Endodermal cell (in vitro differentiated cells): ENCODE results near the gene SPATA2. TPM values are rescaled to one million over a fixed set of nuclear protein-coding genes. Genes with fewer than 3 reads are reported as not detected.

Experiments
- DNase-seq: peaks from one replicate; pipeline ENCODE4 v3.0.0-alpha.2; 2017
- H3K27ac ChIP-seq: 2 replicates; pipeline ENCODE4 v1.5.1; 2013; ENCODE audit warnings: mild to moderate bottlenecking, low read depth, low read length, moderate library complexity
- H3K27me3 ChIP-seq: 2 replicates; pipeline ENCODE4 v1.6.1; 2013; ENCODE audit warnings: mild to moderate bottlenecking, low read length, moderate library complexity; ENCODE audit not compliant: insufficient read depth, control insufficient read depth, poor library complexity, severe bottlenecking
- H3K36me3 ChIP-seq: 2 replicates; pipeline ENCODE4 v1.7.0; 2013; ENCODE audit warnings: mild to moderate bottlenecking, low read length, moderate library complexity; ENCODE audit not compliant: control insufficient read depth, insufficient read depth
- H3K4me1 ChIP-seq: one replicate; pipeline ENCODE4 v1.7.0; 2013; ENCODE audit warnings: low read length; ENCODE audit not compliant: control insufficient read depth, insufficient read depth
- H3K4me3 ChIP-seq: 2 replicates; pipeline ENCODE4 v1.5.1; 2013; ENCODE audit warnings: mild to moderate bottlenecking, low read length, moderate library complexity
- H3K9ac ChIP-seq: 2 replicates; pipeline ENCODE4 v1.6.1; 2013; ENCODE audit warnings: mild to moderate bottlenecking, low read length, moderate library complexity; ENCODE audit not compliant: poor library complexity, severe bottlenecking; ENCODE audit errors: extremely low read depth
- H3K9me3 ChIP-seq: 2 replicates; pipeline ENCODE4 v1.6.1; 2013; ENCODE audit warnings: mild to moderate bottlenecking, low read length, moderate library complexity; ENCODE audit not compliant: control insufficient read depth
- H3K27ac Mint-ChIP-seq: 2 replicates; pipeline ENCODE4 v1.8.0; 2020; ENCODE audit warnings: mixed read lengths
- H3K27me3 Mint-ChIP-seq: 2 replicates; pipeline ENCODE4 v1.8.0; 2021; ENCODE audit warnings: mild to moderate bottlenecking, mixed read lengths; ENCODE audit not compliant: insufficient read depth
- H3K36me3 Mint-ChIP-seq: 2 replicates; pipeline ENCODE4 v1.8.0; 2020; ENCODE audit warnings: low read depth, mixed read lengths
- H3K4me1 Mint-ChIP-seq: 2 replicates; pipeline ENCODE4 v1.8.0; 2020; ENCODE audit warnings: mixed read lengths
- H3K4me3 Mint-ChIP-seq: 2 replicates; pipeline ENCODE4 v1.8.0; 2020; ENCODE audit warnings: mild to moderate bottlenecking, moderate library complexity, mixed read lengths
- H3K9me3 Mint-ChIP-seq: 2 replicates; pipeline ENCODE4 v1.8.0; 2020; ENCODE audit warnings: mild to moderate bottlenecking, mixed read lengths
- WGBS, 2 experiments: methylation state at CpG; one replicate each; pipeline versions ENCODE4 v1.1.5 to v1.1.7; 2013; ENCODE audit warnings: missing lambda C conversion rate in 2 of 2, mixed read lengths in 1 of 2; ENCODE audit not compliant: insufficient coverage in 1 of 2, insufficient read length in 1 of 2; 5-methylcytosine and 5-hydroxymethylcytosine counted together
- long read RNA-seq, 4 experiments: library from polyadenylated mRNA in 2 of 4; library from RNA in 1 of 4; library from capped mRNA in 1 of 4; stranded (forward) in 3 of 4; unstranded in 1 of 4; transcript quantifications; one replicate each; pipeline ENCODE4 v2.0.0, GENCODE V29; 2020 to 2021; ENCODE audit warnings: inconsistent platforms in 1 of 4
- polyA plus RNA-seq, 2 experiments: library from polyadenylated mRNA; stranded (reverse); fragments of 50-300 nt; gene quantifications; one replicate each; pipeline ENCODE4 v1.2.3, GENCODE V29; 2013
- total RNA-seq, 2 donors: library from RNA; stranded (reverse); fragmentation: NEBNext Ultra II Directional in 1 of 2; extraction: Animal tissue kit (Norgen Biotek cat#: 25700) in 1 of 2; gene quantifications; 2 replicates in 1 of 2; 3 replicates in 1 of 2; pipeline ENCODE4 v1.2.1, GENCODE V29; 2021
- TF ChIP-seq, protein P1 (sequence below): fragments of 200-600 bp; sonication (generic); conservative IDR thresholded peaks from 2 replicates; pipeline ENCODE4 v1.5.0; 2021; ENCODE audit warnings: antibody characterized with exemption, mild to moderate bottlenecking

Gene SPATA2, protein sequence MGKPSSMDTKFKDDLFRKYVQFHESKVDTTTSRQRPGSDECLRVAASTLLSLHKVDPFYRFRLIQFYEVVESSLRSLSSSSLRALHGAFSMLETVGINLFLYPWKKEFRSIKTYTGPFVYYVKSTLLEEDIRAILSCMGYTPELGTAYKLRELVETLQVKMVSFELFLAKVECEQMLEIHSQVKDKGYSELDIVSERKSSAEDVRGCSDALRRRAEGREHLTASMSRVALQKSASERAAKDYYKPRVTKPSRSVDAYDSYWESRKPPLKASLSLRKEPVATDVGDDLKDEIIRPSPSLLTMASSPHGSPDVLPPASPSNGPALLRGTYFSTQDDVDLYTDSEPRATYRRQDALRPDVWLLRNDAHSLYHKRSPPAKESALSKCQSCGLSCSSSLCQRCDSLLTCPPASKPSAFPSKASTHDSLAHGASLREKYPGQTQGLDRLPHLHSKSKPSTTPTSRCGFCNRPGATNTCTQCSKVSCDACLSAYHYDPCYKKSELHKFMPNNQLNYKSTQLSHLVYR
- total RNA-seq, result 10 to 100 TPM in 1 of 2 donors, 1 to 10 TPM in 1; 8.6 to 10.4 TPM
- 10.2 TPM for polyA plus RNA-seq (2013, experiment 1 of 2)
- 8.3 TPM for polyA plus RNA-seq (2013, experiment 2 of 2)
- long read RNA-seq, experiment 1, full-length matches to known transcripts, result 1 of 2 reads
- long read RNA-seq, experiment 1, partial matches to known transcripts, result 0 of 2 reads
- long read RNA-seq, experiment 1, other reads (novel, unspliced or antisense), result 1 of 2 reads
- long read RNA-seq, experiment 2, full-length matches to known transcripts, result 15 of 17 reads
- long read RNA-seq, experiment 2, partial matches to known transcripts, result 0 of 17 reads
- long read RNA-seq, experiment 2, other reads (novel, unspliced or antisense), result 2 of 17 reads
- long read RNA-seq, experiment 3, full-length matches to known transcripts, result 17 of 20 reads
- long read RNA-seq, experiment 3, partial matches to known transcripts, result 0 of 20 reads
- long read RNA-seq, experiment 3, other reads (novel, unspliced or antisense), result 3 of 20 reads
- long read RNA-seq, experiment 4, result 0 reads

DNA sequence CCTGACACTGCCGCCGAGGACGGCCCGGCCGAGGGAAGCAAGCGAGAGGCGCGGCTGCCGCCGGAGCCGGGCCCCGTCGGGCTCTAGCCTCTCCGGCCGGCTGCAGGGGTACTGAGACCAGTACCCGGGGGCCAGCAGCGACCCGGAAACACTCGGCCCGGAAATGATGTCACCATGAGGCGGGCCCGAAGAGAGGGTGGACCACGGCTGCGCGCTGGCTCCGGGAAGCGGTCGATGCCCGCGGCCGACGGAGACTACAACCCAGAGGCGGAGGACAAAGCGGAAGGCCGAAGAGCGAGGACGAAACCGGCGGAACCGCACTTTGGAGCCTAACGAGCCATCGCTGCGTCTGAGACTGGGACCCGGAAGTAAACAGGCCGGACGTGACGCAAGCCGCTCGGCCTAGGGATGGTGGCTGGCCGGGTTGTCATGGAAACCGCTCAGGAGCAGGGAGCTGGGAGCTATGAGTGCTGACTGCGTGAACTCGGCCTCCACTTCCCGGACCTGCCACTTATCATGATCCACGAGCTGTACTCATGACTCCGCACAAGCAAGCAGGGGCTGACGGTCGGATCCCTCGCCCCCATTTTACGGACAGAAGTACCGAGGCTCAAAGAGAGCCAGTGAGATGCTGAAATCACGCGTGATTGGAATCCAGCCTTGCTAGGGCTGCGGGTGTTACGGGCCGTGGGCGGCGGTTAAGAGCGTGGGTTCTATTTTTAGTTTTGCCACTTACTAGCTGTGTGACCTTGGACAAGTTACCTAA is at the start of gene SPATA2:
TSS of gene SPATA2 (minus strand) at position 150 of the 766 bp plus-strand sequence. CDS start 7,039 bp downstream, outside the sequence.
- 1% methylated on average over 42 to 69 of the region's 69 CpGs for WGBS, 2 experiments
- no peaks in the 10 kb centered on the region for H3K9me3 ChIP-seq
- H3K36me3 Mint-ChIP-seq, result no peaks in the 10 kb centered on the region
- peak within 1 kb of the TSS; percentile 86 for H3K4me3 Mint-ChIP-seq
- TF ChIP-seq, protein P1, sequence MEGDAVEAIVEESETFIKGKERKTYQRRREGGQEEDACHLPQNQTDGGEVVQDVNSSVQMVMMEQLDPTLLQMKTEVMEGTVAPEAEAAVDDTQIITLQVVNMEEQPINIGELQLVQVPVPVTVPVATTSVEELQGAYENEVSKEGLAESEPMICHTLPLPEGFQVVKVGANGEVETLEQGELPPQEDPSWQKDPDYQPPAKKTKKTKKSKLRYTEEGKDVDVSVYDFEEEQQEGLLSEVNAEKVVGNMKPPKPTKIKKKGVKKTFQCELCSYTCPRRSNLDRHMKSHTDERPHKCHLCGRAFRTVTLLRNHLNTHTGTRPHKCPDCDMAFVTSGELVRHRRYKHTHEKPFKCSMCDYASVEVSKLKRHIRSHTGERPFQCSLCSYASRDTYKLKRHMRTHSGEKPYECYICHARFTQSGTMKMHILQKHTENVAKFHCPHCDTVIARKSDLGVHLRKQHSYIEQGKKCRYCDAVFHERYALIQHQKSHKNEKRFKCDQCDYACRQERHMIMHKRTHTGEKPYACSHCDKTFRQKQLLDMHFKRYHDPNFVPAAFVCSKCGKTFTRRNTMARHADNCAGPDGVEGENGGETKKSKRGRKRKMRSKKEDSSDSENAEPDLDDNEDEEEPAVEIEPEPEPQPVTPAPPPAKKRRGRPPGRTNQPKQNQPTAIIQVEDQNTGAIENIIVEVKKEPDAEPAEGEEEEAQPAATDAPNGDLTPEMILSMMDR, result no peak
- H3K9ac ChIP-seq, result peak within 1 kb of the TSS; percentile 97
- peak; percentile 97 for DNase-seq
- no peaks in the 10 kb centered on the region for H3K27me3 ChIP-seq
- H3K4me1 ChIP-seq, result peaks cover 6% of the 10 kb centered on the region
- peaks cover 5% of the 10 kb centered on the region for H3K36me3 ChIP-seq
- H3K9me3 Mint-ChIP-seq, result peaks cover 3% of the 10 kb centered on the region
- peak within 1 kb of the TSS; percentile 100 for H3K27ac ChIP-seq
- peaks cover 9% of the 10 kb centered on the region for H3K27me3 Mint-ChIP-seq
- peak within 1 kb of the TSS; percentile 98 for H3K4me3 ChIP-seq
- peaks cover 21% of the 10 kb centered on the region for H3K4me1 Mint-ChIP-seq
- peak within 1 kb of the TSS; percentile 100 for H3K27ac Mint-ChIP-seq

DNA sequence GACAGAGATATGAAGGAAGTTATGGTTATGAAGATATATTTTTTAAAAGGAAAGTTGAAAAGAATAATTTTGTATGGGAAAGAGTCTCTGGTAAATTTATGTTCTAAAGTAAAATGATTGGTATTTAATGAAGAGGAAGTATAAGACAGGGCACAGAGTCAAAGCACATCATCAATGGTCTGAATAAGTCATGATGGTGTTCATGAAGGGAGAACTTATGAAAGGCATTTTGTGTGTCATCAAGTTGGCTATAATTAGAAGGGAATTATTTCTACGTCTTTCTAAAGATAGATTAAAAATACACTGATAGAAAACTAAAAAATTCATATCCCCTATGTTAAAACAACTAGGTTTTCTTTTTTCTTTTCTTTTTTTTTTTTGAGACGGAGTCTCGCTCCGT is 46.1 kb upstream of the SPATA2 start:
- Histone ChIP-seq H3K9me3 (peaks cover 16% of the 10 kb centered on the region), H3K9ac (no peak overlapping the region), H3K27me3 (no peaks in the 10 kb centered on the region), H3K4me1 (no peaks in the 10 kb centered on the region), H3K27ac (no peak overlapping the region), H3K36me3 (peaks cover 18% of the 10 kb centered on the region), H3K4me3 (no peak overlapping the region)
- DNase-seq, result no peak
- Mint-ChIP-seq H3K4me1 (peaks cover 13% of the 10 kb centered on the region), H3K9me3 (peaks cover 6% of the 10 kb centered on the region), H3K27me3 (no peaks in the 10 kb centered on the region), H3K36me3 (peaks cover 29% of the 10 kb centered on the region), H3K27ac (no peak overlapping the region), H3K4me3 (no peak overlapping the region)
- TF ChIP-seq, protein P1, result no peak
- WGBS, 2 experiments, result 83 to 91% methylated on average over 1 to 3 of the region's 4 CpGs
